Osteocyte (in vitro differentiated cells): ENCODE data around the gene CDH13. TPM values are rescaled to one million over a fixed set of nuclear protein-coding genes. Genes with fewer than 3 reads are reported as not detected.
A peak's percentile ranks its signal among the peaks of the same experiment; 100 is the strongest.

Experiments
- DNase-seq: peaks from one replicate; pipeline ENCODE4 v3.0.0; 2021; ENCODE audit warnings: mixed read lengths; ENCODE audit not compliant: unreplicated experiment; ENCODE audit errors: extremely low spot score
- H3K27ac Mint-ChIP-seq: one replicate; pipeline ENCODE4 v1.8.0; 2021; ENCODE audit warnings: mild to moderate bottlenecking, mixed read lengths; ENCODE audit not compliant: unreplicated experiment
- H3K27me3 Mint-ChIP-seq: one replicate; pipeline ENCODE4 v1.8.0; 2021; ENCODE audit warnings: mixed read lengths; ENCODE audit not compliant: unreplicated experiment
- H3K36me3 Mint-ChIP-seq: one replicate; pipeline ENCODE4 v1.8.0; 2021; ENCODE audit warnings: mixed read lengths; ENCODE audit not compliant: unreplicated experiment
- H3K4me1 Mint-ChIP-seq: one replicate; pipeline ENCODE4 v1.8.0; 2021; ENCODE audit warnings: mixed read lengths; ENCODE audit not compliant: unreplicated experiment
- H3K4me3 Mint-ChIP-seq: one replicate; pipeline ENCODE4 v1.8.0; 2021; ENCODE audit warnings: mild to moderate bottlenecking, moderate library complexity, mixed read lengths; ENCODE audit not compliant: unreplicated experiment
- H3K9me3 Mint-ChIP-seq: one replicate; pipeline ENCODE4 v1.8.0; 2021; ENCODE audit warnings: mixed read lengths; ENCODE audit not compliant: unreplicated experiment
- total RNA-seq: library from RNA; stranded (reverse); gene quantifications from 2 replicates; pipeline ENCODE4 v1.2.1, GENCODE V29; 2021
- TF ChIP-seq, protein P1 (sequence below): fragments of 200-600 bp; sonication (generic); IDR thresholded peaks from 2 replicates; pipeline ENCODE4 v1.5.0; 2021; ENCODE audit warnings: antibody characterized with exemption, mild to moderate bottlenecking, moderate library complexity

The CDH13 gene
- total RNA-seq, 1 donor from 2014 or later, result 27.0 TPM

- no peak for DNase-seq
- no peaks in the 10 kb centered on the region for H3K36me3 Mint-ChIP-seq
- H3K9me3 Mint-ChIP-seq, result no peaks in the 10 kb centered on the region
- TF ChIP-seq, protein P1, sequence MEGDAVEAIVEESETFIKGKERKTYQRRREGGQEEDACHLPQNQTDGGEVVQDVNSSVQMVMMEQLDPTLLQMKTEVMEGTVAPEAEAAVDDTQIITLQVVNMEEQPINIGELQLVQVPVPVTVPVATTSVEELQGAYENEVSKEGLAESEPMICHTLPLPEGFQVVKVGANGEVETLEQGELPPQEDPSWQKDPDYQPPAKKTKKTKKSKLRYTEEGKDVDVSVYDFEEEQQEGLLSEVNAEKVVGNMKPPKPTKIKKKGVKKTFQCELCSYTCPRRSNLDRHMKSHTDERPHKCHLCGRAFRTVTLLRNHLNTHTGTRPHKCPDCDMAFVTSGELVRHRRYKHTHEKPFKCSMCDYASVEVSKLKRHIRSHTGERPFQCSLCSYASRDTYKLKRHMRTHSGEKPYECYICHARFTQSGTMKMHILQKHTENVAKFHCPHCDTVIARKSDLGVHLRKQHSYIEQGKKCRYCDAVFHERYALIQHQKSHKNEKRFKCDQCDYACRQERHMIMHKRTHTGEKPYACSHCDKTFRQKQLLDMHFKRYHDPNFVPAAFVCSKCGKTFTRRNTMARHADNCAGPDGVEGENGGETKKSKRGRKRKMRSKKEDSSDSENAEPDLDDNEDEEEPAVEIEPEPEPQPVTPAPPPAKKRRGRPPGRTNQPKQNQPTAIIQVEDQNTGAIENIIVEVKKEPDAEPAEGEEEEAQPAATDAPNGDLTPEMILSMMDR, result peak; percentile 22
- no peaks in the 10 kb centered on the region for H3K27me3 Mint-ChIP-seq
- H3K4me3 Mint-ChIP-seq, result no peak overlapping the region
- H3K4me1 Mint-ChIP-seq, result peaks cover 9% of the 10 kb centered on the region
- no peak overlapping the region for H3K27ac Mint-ChIP-seq
Measured at GRCh38 chr16:83393196-83393981, 766.6 kb downstream of the CDH13 start.

DNA sequence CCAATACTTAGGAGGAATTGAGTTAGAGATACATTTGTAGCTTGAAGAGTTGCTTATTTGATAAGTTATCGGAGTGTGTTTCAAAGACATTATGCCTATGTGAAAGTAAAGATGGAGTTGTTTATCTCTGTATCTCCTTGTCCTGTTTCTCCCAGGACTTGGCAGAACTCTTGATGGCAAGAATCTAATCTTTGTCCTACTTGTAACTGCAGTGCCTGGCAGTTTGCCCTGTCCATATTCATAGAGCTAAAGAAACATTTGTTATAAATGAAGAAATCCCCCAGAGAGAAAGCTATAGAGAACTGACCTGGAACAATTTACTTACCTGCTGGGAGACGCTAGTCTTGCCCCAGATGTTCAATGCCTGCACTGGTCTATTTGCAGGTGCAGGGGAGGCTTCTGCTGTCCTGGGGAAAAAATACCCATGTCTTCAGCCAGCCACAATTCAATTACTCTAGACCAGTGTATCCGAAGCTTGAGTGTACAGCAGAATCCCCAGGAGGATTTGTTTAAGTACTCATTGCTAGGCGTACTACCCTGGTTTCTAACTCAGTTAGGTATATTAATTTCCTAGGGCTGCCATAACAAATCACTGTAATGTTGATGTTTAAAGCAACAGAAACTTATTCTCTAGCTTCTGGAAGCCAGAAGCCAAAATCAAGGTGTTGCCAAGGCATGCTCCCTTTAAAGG is 771.0 kb downstream of the CDH13 start:
- TF ChIP-seq, protein P1, result no peak
- Mint-ChIP-seq H3K36me3 (no peaks in the 10 kb centered on the region), H3K9me3 (no peaks in the 10 kb centered on the region), H3K27ac (no peak overlapping the region), H3K4me3 (no peak overlapping the region), H3K4me1 (peaks cover 6% of the 10 kb centered on the region), H3K27me3 (no peaks in the 10 kb centered on the region)
- DNase-seq, result no peak

DNA sequence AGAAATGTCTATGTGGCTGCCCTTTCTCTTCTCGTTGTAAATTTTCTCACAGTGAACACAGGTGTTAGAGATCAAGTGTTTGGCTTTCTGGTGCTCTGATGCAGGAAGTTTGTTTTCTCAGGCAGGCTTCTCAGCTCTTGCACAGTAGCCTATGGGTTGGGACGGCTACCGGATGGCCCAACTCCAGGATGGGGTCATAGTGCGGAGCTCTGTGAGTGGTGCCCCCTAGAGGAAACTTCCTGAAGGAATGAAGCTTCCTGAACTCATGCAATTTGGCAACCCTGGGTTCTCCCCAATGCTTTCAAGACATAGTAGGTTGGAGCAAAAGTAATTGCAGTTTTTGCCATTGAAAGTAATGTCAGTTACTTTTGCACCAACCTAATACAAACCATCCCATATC is 773.5 kb downstream of the CDH13 start:
- no peak for DNase-seq
- Mint-ChIP-seq H3K4me1 (peaks cover 9% of the 10 kb centered on the region), H3K27me3 (no peaks in the 10 kb centered on the region), H3K9me3 (no peaks in the 10 kb centered on the region), H3K27ac (no peak overlapping the region), H3K4me3 (no peak overlapping the region), H3K36me3 (no peaks in the 10 kb centered on the region)
- TF ChIP-seq, protein P1, result no peak

DNA sequence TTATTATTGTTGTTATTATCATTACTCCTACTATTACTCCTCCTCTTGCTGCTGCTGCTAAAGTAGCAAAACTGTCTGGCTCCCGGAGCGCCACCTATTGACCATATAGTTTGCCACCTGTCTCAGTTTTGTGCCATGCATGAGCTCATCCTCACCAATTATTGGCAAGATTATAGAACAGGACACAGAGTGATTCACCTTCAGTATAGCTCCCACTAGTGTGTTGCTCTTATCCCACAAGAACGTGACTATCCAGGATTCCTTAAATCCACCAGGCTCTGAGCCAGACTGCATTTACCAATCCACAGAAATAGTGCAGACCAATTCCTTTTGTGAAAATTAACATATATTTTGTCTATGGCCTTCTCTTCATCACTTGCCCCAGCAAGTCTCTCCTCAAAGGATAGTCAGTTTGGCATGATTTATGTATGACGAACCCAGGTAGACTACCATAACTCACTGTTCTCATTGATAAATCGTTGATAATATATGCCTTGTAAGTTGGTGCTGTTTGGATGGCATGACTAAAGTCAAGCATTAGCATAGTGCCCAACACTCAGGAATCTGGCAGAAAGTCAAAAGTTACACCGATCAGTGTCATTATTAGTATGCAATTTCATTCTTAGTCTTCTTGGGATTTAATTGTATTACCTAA is 775.5 kb downstream of the CDH13 start:
- DNase-seq, result no peak
- Mint-ChIP-seq H3K27me3 (no peaks in the 10 kb centered on the region), H3K27ac (no peak overlapping the region), H3K4me3 (no peak overlapping the region), H3K36me3 (no peaks in the 10 kb centered on the region), H3K9me3 (no peaks in the 10 kb centered on the region), H3K4me1 (peaks cover 9% of the 10 kb centered on the region)
- TF ChIP-seq, protein P1, result no peak

- no peaks in the 10 kb centered on the region for H3K9me3 Mint-ChIP-seq
- H3K36me3 Mint-ChIP-seq, result no peaks in the 10 kb centered on the region
- no peak overlapping the region for H3K27ac Mint-ChIP-seq
- H3K4me1 Mint-ChIP-seq, result peaks cover 9% of the 10 kb centered on the region
- TF ChIP-seq, protein P1, result no peak
- no peaks in the 10 kb centered on the region for H3K27me3 Mint-ChIP-seq
- H3K4me3 Mint-ChIP-seq, result no peak overlapping the region
- DNase-seq, result no peak
Measured at GRCh38 chr16:83402967-83403366, 776.2 kb downstream of the CDH13 start.
